Activated gamma-delta T cell (primary cell): ENCODE data around the gene CRAMP1.
"Not testable (repeated sequence)": the region's sequence is repeated elsewhere in the genome, so short reads cannot be mapped to it uniquely, and the experiment has no call there.

ENCODE experiments used
- DNase-seq: peaks from one replicate; lab custom pipeline; 2025; lab: John Stamatoyannopoulos, UW

Gene CRAMP1

DNA sequence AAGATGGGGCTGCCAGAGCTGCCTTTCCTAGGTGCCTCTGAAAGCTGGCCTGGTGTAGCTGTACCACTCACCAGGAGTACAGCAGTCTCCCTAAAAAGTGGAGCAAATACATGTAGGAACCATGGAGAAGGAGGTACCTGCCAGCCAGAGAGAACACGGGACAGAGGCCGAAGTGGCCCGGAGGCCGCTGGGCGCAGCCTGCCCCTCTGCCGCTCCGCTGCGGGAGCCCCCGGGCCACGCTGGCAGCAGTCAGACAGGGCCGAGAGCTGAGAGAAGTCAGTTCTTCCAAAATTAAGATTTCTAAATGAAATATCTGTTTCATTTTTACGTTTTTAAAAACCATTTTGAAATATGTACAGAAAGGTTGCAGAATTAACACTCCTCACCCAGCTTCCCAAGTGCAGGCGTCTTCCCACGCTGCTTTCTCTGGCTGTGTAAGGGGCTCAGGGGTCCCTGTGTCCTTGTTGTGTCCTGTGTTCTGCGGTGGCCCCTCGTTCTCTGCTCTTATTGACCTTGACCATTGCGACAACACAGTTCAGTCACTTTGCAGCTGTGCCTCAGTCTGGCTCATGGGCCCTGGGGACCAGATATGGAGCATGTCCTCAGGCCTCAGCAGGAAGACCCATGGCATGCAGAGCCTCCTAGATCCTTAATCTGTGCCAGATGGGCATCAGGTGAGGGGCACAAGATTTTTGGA is 98.8 kb downstream of the CRAMP1 start:
- no peak for DNase-seq

DNA sequence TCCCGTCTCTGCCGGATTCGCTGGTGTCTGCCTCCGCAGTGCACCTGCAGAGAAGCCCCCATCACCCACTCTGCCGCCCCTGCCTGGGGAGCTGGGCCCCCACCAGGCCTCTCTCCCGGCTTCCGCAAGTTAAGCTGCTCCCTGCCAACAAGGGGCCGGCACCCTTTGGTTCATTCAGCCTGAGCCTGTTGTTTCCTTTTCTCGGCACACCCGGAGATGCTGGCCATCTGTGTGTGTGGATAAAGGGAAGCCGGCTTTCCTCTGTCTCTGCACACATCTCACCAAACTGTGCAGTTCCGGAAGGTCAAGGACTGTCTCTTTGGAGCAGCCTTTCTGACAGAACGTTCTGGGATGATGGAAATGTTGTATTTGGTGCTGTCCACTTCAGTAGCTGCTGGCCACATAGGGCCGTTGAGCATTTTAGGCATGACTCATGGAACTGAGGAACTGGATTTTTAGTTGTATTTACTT is 100.7 kb downstream of the CRAMP1 start:
- no peak for DNase-seq

DNA sequence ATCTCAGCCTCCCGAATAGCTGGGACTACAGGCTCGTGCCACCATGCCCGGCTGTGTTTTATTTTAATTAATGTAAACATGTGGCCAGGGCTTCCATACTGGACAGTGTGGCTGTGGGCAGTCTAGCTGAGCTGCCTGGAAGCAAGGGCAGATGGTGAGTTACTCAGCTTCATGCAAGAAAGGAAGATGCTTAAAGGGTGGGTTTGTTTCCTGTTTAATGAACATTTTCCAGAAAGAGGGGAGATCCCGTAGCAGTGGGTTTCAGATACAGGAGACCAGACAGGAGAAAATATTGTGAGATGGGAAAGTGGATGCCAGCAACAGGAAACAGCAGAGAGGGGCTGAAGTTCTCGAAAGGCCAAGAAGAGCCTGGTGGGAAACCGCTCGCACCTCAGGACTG is 101.2 kb downstream of the CRAMP1 start:
- DNase-seq: no peak

DNA sequence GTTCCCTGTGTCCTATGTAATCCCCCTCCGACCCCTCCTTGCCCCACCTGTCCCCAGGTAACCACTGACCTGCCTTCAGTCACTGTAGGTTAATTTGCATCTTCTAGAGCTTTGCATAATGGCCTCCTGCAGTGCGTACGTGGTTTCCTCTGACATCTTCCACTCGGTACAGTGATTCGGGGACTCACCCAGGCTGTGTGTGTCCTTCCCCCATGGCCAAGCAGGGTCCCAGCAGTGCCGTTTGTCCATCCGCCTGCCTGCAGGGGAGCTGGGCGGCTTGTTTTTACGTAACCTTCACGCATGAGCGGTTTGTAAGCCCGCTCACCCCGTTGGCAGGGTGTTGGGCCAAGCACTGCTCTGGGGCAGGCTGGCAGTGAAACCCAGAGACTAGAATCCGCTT is 101.8 kb downstream of the CRAMP1 start:
- no peak for DNase-seq

DNA sequence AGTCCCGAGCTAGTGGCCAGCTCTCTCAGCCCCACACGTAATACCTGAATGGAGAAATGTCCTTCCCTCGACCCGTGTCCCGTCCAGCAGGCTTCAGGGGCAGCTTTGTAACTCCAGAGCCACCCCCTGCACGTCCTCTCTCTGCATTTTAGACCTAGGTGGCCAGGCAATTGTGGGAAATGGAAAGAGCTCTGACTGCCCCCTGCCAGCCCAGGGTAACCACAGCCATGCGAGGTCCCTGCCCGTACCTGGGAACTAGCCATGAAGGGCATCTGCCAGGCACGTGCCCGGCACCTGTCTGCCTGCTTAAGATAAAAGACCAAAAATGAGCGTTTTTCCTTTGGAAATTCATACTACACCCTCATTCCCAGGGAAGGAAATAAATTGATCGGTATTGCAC is 103.1 kb downstream of the CRAMP1 start:
- DNase-seq: no peak

DNA sequence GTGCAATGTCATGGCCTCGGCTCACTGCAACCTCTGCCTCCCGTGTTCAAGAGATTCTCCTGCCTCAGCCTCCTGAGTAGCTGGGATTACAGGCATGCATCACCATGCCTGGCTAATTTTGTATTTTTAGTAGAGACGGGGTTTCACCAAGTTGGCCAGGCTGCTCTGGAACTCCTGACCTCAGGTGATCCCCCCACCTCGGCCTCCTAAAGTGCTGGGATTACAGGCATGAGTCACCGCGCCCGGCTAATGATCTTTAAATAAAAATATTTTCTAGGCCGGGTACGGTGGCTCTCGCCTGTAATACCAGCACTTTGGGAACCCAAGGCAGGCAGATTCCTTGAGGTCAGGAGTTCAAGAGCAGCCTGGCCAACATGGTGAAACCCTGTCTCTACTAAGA is 106.1 kb downstream of the CRAMP1 start:
- not testable (repeated sequence) for DNase-seq

DNA sequence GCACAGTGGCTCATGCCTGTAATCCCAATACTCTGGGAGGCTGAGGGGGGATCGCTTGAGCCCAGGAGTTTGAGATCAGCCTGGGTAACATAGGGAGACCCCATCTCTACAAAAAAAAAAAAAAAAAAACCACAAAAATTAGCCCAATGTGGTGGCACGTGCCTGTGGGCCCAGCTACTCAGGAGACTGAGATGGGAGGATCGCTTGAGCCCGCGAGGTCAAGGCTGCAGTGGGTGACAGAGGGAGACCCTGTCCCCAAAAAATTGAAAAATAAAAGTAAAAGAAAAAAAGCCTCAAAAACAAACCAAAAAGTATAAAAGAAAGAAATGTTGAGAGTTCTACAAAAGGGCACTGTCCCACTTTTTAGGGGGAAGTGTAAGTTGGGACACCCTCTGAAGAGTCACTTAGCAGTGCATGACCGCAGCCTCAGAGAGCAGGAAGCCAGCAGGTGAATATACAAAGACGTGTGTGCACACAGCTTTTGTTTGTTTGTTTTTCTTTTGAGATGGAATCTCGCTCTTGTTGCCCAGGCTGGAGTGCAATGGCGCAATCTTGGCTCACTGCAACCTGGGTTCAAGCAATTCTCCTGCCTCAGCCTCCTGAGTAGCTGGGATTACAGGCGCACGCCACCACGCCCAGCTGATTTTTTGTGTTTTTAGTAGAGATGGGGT is 107.5 kb downstream of the CRAMP1 start:
- not testable (repeated sequence) for DNase-seq

DNA sequence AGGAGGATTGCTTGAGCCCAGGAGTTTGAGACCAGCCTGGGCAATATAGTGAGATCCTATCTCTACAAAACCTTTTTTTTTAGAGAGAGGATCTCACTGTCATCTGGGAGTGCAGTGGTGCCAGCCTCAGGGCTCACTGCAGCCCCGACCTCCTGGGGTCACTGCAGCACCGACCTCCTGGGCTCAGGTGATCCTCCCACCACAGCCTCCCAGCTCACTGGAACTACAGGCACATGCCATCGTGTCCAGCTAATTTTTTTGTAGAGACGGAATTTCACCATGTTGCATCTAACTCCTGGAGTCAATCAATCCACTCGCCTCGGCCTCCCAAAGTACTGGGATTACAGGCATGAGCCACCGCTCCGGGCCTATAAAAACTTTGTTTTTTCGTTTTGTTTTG is 109.2 kb downstream of the CRAMP1 start:
- no peak for DNase-seq

DNA sequence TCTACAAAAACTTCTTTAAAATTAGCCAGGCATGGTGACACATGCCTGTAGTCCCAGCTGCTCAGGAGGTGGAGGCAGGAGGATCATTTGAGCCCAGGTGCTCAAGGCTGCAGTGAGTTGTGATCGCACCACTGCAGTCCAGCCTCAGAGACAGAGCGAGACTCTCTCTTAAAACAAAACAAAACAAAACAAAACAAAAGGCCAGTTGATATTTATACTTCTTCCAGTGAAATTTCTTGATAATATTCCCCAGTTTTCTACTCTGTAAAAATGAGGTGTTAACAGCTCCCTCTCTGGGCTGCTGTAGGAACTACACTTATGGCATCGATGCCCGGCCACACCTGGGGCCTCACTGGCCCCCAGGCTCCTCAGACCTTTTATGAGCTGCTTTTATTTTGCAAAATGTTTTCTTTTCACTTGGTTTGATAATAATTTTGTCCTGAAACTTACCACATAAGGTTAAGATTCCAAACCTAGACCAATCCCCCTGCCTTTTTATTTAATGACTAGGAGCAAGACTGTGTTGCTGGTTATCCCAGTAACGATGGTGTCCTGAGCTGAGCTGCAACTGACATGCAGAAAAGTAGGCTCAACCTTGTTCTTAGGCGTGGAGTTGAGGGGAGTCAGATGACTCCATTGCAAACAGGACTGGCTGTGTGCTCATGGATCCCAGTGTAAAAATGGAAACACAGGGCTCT is 111.4 kb downstream of the CRAMP1 start:
- no peak for DNase-seq

DNA sequence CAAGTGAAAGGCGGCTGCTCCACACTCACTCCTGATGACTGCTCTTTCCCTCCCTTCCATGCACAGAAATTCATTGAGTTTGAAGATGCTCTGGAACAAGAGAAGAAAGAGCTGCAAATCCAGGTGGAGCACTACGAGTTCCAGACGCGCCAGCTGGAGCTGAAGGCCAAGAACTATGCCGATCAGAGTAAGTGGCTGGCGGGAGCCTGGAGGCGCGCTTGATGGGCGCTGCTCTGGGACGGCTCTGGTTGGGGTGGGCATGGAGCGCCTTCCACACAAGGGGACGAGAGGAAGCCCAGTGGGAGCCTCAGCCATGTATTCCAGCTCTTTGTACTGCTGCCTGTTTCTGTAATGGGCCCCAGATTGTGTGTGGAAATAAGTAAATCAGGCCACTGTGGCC is 112.3 kb downstream of the CRAMP1 start:
- DNase-seq: no peak

DNA sequence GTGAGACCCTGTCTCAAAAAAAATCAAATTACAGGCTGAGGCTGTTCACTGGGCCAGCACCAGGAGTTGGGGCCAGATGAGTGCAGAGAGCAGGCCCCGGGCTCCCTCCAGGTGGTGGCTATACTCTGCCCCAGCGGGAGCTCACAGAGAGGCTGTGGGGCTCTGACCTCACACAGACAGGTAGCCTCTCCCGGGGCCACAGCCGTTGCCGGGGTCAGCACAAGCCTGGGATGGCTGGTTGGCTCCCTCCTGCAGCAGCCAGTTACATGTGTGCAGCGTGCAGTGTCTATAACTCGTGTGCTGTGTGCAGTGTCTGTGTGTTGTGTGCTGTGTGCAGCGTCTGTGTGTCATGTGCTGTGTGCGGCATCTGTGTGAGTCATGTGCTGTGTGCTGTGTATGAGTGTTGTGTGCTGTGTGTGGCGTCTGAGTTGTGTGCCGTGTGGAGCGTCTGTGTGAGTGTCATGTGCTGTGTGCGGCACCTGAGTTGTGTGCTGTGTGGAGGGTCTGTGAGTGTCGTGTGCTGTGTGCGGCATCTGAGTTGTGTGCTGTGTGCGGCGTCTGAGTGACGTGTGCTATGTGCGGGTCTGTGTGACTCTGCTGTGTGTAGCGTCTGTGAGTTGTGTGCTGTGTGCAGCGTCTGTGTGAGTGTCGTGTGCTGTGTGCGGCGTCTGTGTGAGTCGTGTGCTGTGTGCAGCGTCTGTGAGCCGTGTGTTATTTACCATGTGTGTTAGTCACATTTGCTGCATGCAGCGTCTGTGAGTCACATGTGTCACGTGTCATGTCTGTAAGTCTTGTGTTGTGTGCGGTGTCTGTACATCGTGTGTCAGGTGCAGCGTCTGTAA is 114.7 kb downstream of the CRAMP1 start:
- DNase-seq: no peak
